Sigmoid colon (tissue), 7 donors: ENCODE measurements around the gene TGM3. TPM values are rescaled to one million over a fixed set of nuclear protein-coding genes. Genes with fewer than 3 reads are reported as not detected.

Experiments used
- DNase-seq: peaks from one replicate; pipeline ENCODE4 v3.0.0-alpha.2; 2019
- H3K27ac ChIP-seq, 4 donors: fragments of 200-600 bp; sonication (generic); one replicate each; pipeline ENCODE4 v1.5.1; 2016 to 2019; ENCODE audit warnings: mild to moderate bottlenecking in 1 of 4
- H3K27me3 ChIP-seq, 3 donors: fragments of 200-600 bp; sonication (generic); one replicate each; pipeline ENCODE4 v1.5.1; 2019; ENCODE audit warnings: mild to moderate bottlenecking in 1 of 3
- H3K36me3 ChIP-seq, 4 donors: fragments of 200-600 bp; sonication (generic); one replicate each; pipeline ENCODE4 v1.5.1; 2016 to 2019
- H3K4me1 ChIP-seq, 4 donors: fragments of 200-600 bp; sonication (generic); one replicate each; pipeline ENCODE4 v1.5.1; 2017 to 2019
- H3K4me3 ChIP-seq, 4 donors: fragments of 200-600 bp; sonication (generic); one replicate each; pipeline ENCODE4 v1.5.1; 2017 to 2019; ENCODE audit warnings: mild to moderate bottlenecking in 2 of 4, moderate library complexity in 1 of 4
- H3K9me3 ChIP-seq, 4 donors: fragments of 200-600 bp in 3 of 4; sonication (generic) in 3 of 4; one replicate each; pipeline versions ENCODE4 v1.5.1 to v1.6.1; 2013 to 2019
- EP300 ChIP-seq, 4 donors: sonication (generic); formaldehyde crosslinking; IDR thresholded peaks; one replicate each; pipeline ENCODE4 v1.6.1; 2017; ENCODE audit warnings: antibody characterized with exemption in 4 of 4
- POLR2A ChIP-seq, 2 donors: fragments of 450-650 bp; IDR thresholded peaks; one replicate each; pipeline ENCODE4 v1.6.1; 2016; ENCODE audit warnings: antibody characterized with exemption in 2 of 2, mild to moderate bottlenecking in 2 of 2, moderate library complexity in 2 of 2
- POLR2AphosphoS5 ChIP-seq, 4 donors: sonication (generic); formaldehyde crosslinking; IDR thresholded peaks; one replicate each; pipeline ENCODE4 v1.6.1; 2017; ENCODE audit warnings: antibody characterized with exemption in 4 of 4
- whole genome bisulfite sequencing, 2 donors: extraction: QIAGEN DNeasy Blood & Tissue Kit; methylation state at CpG; one replicate each; pipeline ENCODE4 v1.1.7; 2013; 5-methylcytosine and 5-hydroxymethylcytosine counted together
- intact Hi-C: fragments of 100-400 bp; cut with DNase I; formaldehyde crosslinking; loops from one replicate; pipeline ENCODE4 v1.15.1; 2023
- polyA plus RNA-seq, 3 donors: library from polyadenylated mRNA; stranded (reverse); fragments of 200-250 nt; gene quantifications; one replicate each; pipeline ENCODE4 v1.2.3, GENCODE V29; 2013
- total RNA-seq, 4 donors: library from RNA; depleted of rRNA; stranded (reverse); fragments of >200 nt; gene quantifications; one replicate each; pipeline ENCODE4 v1.1.0, GENCODE V29; 2016
- TF ChIP-seq, protein P1 (sequence below), 4 experiments: fragments of 450-650 bp in 3 of 4; fragments of 200-600 bp in 1 of 4; IDR thresholded peaks; one replicate each; pipeline ENCODE4 v1.5.1; 2016 to 2019; ENCODE audit warnings: antibody characterized with exemption in 4 of 4, mild to moderate bottlenecking in 3 of 4, moderate library complexity in 2 of 4
- donor health status: healthy with polysubstance abuse.
- donor health status: Bipolar disorder and iron deficiency.
- donor health status: healthy.

Gene TGM3
- total and polyA plus RNA-seq, 7 donors = 0.23 to 3.0 (median 0.42) TPM; not detected in 4

- Histone ChIP-seq H3K27me3 (peaks cover 0 to 11% (median 0%) of the 10 kb centered on the region in 3 donors), H3K36me3 (no peaks in the 10 kb centered on the region), H3K4me3 (no peak overlapping the region), H3K27ac (no peak overlapping the region), H3K4me1 (no peaks in the 10 kb centered on the region), H3K9me3 (no peaks in the 10 kb centered on the region)
- intact Hi-C loops = no loop called here
- no peak for TF ChIP-seq POLR2AphosphoS5 (IDR thresholded peaks at IDR 0.05)
- no peak for TF ChIP-seq POLR2A (IDR thresholded peaks at IDR 0.05)
- TF ChIP-seq, protein P1, sequence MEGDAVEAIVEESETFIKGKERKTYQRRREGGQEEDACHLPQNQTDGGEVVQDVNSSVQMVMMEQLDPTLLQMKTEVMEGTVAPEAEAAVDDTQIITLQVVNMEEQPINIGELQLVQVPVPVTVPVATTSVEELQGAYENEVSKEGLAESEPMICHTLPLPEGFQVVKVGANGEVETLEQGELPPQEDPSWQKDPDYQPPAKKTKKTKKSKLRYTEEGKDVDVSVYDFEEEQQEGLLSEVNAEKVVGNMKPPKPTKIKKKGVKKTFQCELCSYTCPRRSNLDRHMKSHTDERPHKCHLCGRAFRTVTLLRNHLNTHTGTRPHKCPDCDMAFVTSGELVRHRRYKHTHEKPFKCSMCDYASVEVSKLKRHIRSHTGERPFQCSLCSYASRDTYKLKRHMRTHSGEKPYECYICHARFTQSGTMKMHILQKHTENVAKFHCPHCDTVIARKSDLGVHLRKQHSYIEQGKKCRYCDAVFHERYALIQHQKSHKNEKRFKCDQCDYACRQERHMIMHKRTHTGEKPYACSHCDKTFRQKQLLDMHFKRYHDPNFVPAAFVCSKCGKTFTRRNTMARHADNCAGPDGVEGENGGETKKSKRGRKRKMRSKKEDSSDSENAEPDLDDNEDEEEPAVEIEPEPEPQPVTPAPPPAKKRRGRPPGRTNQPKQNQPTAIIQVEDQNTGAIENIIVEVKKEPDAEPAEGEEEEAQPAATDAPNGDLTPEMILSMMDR (IDR thresholded peaks at IDR 0.05) = no peak
- no peak for TF ChIP-seq EP300 (IDR thresholded peaks at IDR 0.05)
- DNase-seq = no peak
- 93 to 97% methylated on average over 5 of the region's 5 CpGs for WGBS, 2 donors
These were observed 5.3 kb upstream of the TGM3 start for GRCh38 chr20:2290486-2290885.

DNA sequence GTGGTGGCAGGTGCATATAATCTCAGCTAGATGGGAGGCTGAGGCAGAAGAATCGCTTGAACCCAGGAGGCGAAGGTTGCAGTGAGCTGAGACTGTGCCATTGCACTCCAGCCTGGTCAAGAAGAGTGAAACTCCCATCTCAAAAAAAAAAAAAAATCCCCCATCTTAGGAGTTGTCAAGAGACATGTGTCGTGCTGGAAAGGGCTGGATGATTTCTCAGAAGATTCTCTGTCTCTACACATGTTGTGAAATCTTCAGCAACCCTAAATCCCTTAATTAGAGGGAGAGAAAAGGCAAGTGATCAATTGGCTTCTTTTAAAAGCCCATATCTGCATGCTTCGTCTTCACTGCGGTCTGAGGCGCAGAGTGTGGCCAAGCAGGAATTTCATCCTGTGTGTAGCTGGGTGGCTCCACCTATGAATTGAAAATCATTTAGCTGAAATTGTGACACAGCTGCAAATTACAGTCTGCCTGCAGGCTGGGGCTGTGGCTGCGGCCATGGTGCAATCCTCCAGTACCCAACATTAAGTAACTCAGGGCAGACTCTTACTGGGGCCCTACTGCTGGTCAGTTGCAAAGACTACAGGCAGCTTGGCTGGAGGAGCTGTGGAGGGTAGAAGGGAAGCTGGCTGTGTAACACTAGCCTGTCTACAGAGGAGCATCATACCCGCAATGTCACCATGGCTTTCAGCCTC is 3.2 kb upstream of the TGM3 start:
- no peaks in the 10 kb centered on the region for H3K9me3 ChIP-seq
- H3K4me3 ChIP-seq = no peak overlapping the region
- intact Hi-C loops = no loop called here
- no peak overlapping the region for H3K27ac ChIP-seq
- TF ChIP-seq, protein P1 (IDR thresholded peaks at IDR 0.05) = no peak
- no peak for DNase-seq
- WGBS, 2 donors = 90 to 94% methylated on average over 8 of the region's 8 CpGs
- H3K36me3 ChIP-seq = no peaks in the 10 kb centered on the region
- peaks cover 0 to 13% (median 0%) of the 10 kb centered on the region in 3 donors for H3K27me3 ChIP-seq
- H3K4me1 ChIP-seq = no peaks in the 10 kb centered on the region

DNA sequence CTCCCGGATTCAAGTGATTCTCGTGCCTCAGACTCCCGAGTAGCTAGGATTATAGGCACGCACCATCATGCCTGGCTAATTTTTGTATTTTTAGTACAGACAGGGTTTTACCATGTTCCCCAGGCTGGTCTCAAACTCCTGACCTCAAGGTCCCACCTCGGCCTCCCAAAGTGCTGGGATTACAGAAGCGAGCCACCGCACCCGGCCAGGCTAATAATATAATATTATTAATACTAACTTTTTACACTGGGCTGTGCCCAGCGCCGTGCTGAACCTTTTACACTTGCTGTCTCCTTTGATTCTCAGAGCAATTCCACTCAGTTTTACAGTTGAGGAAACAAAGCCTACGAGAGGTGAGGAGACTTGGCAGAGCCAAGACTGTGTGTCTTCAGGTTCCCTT is 2.3 kb upstream of the TGM3 start:
- no peak for DNase-seq
- TF ChIP-seq EP300 (IDR thresholded peaks at IDR 0.05) (no peak), POLR2AphosphoS5 (IDR thresholded peaks at IDR 0.05) (no peak), POLR2A (IDR thresholded peaks at IDR 0.05) (no peak)
- TF ChIP-seq, protein P1 (IDR thresholded peaks at IDR 0.05) = no peak
- peaks cover 0 to 13% (median 0%) of the 10 kb centered on the region in 3 donors for H3K27me3 ChIP-seq
- no peaks in the 10 kb centered on the region for H3K9me3 ChIP-seq
- WGBS, 2 donors = 92 to 93% methylated on average over 11 of the region's 11 CpGs
- no peaks in the 10 kb centered on the region for H3K36me3 ChIP-seq
- intact Hi-C loops = no loop called here
- H3K4me3 ChIP-seq = no peak overlapping the region
- H3K27ac ChIP-seq = no peak overlapping the region
- H3K4me1 ChIP-seq = no peaks in the 10 kb centered on the region

GRCh38 chr20:2293971-2294370 is 1.8 kb upstream of the TGM3 start:
- Histone ChIP-seq H3K27me3 (peaks cover 0 to 13% (median 0%) of the 10 kb centered on the region in 3 donors), H3K9me3 (no peaks in the 10 kb centered on the region), H3K4me3 (no peak overlapping the region), H3K36me3 (no peaks in the 10 kb centered on the region), H3K4me1 (no peaks in the 10 kb centered on the region), H3K27ac (no peak overlapping the region)
- 90 to 93% methylated on average over 4 of the region's 4 CpGs for WGBS, 2 donors
- TF ChIP-seq POLR2A (IDR thresholded peaks at IDR 0.05) (no peak), EP300 (IDR thresholded peaks at IDR 0.05) (no peak), POLR2AphosphoS5 (IDR thresholded peaks at IDR 0.05) (no peak)
- TF ChIP-seq, protein P1 (IDR thresholded peaks at IDR 0.05) = no peak
- no peak for DNase-seq
- intact Hi-C loops = no loop called here

GRCh38 chr20:2295286-2295685 is 515 bp upstream of the TGM3 start:
- Histone ChIP-seq H3K27me3 (peaks cover 0 to 4% (median 0%) of the 10 kb centered on the region in 3 donors), H3K4me3 (no peak overlapping the region), H3K27ac (no peak overlapping the region), H3K36me3 (no peaks in the 10 kb centered on the region), H3K4me1 (no peaks in the 10 kb centered on the region), H3K9me3 (no peaks in the 10 kb centered on the region)
- 80 to 81% methylated on average over 7 of the region's 7 CpGs for WGBS, 2 donors
- DNase-seq = no peak
- intact Hi-C loops = no loop called here
- no peak for TF ChIP-seq POLR2A (IDR thresholded peaks at IDR 0.05)
- TF ChIP-seq POLR2AphosphoS5 (IDR thresholded peaks at IDR 0.05) = no peak
- no peak for TF ChIP-seq EP300 (IDR thresholded peaks at IDR 0.05)
- TF ChIP-seq, protein P1 (IDR thresholded peaks at IDR 0.05) = no peak
